Ishikawa (cell line): ENCODE measurements around the gene MAST4.

Experiments
- CEBPB ChIP-seq: IDR thresholded peaks from 2 replicates; pipeline ENCODE4 v1.6.1; 2012
- CREB1 ChIP-seq: IDR thresholded peaks from 2 replicates; pipeline ENCODE4 v1.6.1; 2012; ENCODE audit warnings: low read depth
- EGR1 ChIP-seq: IDR thresholded peaks from 2 replicates; pipeline ENCODE4 v1.6.1; 2012
- EP300 ChIP-seq: IDR thresholded peaks from 2 replicates; pipeline ENCODE4 v1.6.1; 2012; ENCODE audit warnings: borderline replicate concordance
- FOXM1 ChIP-seq: IDR thresholded peaks from 2 replicates; pipeline ENCODE4 v1.6.1; 2012; ENCODE audit warnings: low read depth, borderline replicate concordance
- NFIC ChIP-seq: IDR thresholded peaks from 2 replicates; pipeline ENCODE4 v1.6.1; 2012
- RAD21 ChIP-seq: IDR thresholded peaks from 2 replicates; pipeline ENCODE4 v1.6.1; 2012; ENCODE audit warnings: low read depth
- REST ChIP-seq: IDR thresholded peaks from 2 replicates; pipeline ENCODE4 v1.6.1; 2012; ENCODE audit warnings: low read depth, mild to moderate bottlenecking
- TAF1 ChIP-seq: IDR thresholded peaks from 2 replicates; pipeline ENCODE4 v1.6.1; 2012; ENCODE audit warnings: low read depth, mild to moderate bottlenecking
- TCF12 ChIP-seq: IDR thresholded peaks from 2 replicates; pipeline ENCODE4 v1.6.1; 2012; ENCODE audit warnings: low read depth
- TEAD4 ChIP-seq: IDR thresholded peaks from 2 replicates; pipeline ENCODE4 v1.6.1; 2012
- YY1 ChIP-seq: IDR thresholded peaks from 2 replicates; pipeline ENCODE4 v1.6.1; 2012; ENCODE audit warnings: low read depth
- ZBTB7A ChIP-seq: IDR thresholded peaks from 2 replicates; pipeline ENCODE4 v1.6.1; 2012; ENCODE audit warnings: low read depth
- TF ChIP-seq, protein P1 (sequence below): IDR thresholded peaks from 2 replicates; pipeline ENCODE4 v1.6.1; 2012
- TF ChIP-seq, protein P2 (sequence below): IDR thresholded peaks from 2 replicates; pipeline ENCODE4 v1.6.1; 2012

The MAST4 gene

GRCh38 chr5:67089200-67089725, 493.1 kb downstream of the MAST4 start:
- TF ChIP-seq, protein P1, sequence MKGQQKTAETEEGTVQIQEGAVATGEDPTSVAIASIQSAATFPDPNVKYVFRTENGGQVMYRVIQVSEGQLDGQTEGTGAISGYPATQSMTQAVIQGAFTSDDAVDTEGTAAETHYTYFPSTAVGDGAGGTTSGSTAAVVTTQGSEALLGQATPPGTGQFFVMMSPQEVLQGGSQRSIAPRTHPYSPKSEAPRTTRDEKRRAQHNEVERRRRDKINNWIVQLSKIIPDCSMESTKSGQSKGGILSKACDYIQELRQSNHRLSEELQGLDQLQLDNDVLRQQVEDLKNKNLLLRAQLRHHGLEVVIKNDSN = no peak
- TF ChIP-seq YY1 (no peak), TEAD4 (no peak), EGR1 (no peak), RAD21 (no peak), NFIC (no peak), TCF12 (no peak), TAF1 (no peak), CEBPB (no peak), ZBTB7A (no peak), EP300 (no peak), FOXM1 (no peak), CREB1 (no peak), REST (no peak)
- TF ChIP-seq, protein P2, sequence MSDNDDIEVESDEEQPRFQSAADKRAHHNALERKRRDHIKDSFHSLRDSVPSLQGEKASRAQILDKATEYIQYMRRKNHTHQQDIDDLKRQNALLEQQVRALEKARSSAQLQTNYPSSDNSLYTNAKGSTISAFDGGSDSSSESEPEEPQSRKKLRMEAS = no peak

- TF ChIP-seq CREB1 (no peak), ZBTB7A (no peak), EP300 (no peak), TEAD4 (no peak), YY1 (no peak), RAD21 (no peak), NFIC (no peak), CEBPB (no peak), FOXM1 (no peak), TCF12 (no peak), REST (no peak), EGR1 (no peak)
- TF ChIP-seq, protein P2 = no peak
- TF ChIP-seq, protein P1 = no peak
Observed at GRCh38 chr5:67090040-67090439, 493.8 kb downstream of the MAST4 start.

DNA sequence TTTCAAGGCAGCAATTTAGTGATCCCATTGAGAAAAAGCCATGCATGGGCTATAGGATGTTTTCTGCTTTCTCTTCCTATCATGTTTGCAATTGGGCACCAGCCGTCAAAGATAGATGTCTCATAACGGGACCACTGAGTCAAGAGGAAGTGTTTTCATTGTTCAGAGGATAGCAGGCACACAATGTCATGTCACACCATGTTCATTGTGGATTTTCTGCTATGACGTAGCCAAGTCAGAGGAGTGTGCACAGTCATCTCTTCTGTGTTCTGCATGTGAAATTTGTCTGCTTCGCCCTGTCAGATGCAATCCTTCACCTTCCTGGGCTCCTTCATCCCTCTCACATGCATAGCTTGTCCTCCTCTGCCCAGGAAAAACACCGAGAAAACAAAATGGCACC, 494.4 kb downstream of the MAST4 start:
- TF ChIP-seq CREB1 (no peak), CEBPB (no peak), NFIC (no peak), EGR1 (no peak), RAD21 (no peak), EP300 (no peak), TAF1 (no peak), FOXM1 (no peak), TCF12 (no peak), REST (no peak), ZBTB7A (no peak), YY1 (no peak)
- TF ChIP-seq, protein P2 = no peak
- TF ChIP-seq, protein P1 = no peak
